GM18951 (cell line): ENCODE results near the gene ITLN2.
"Not testable (repeated sequence)": the region's sequence is repeated elsewhere in the genome, so short reads cannot be mapped to it uniquely, and the experiment has no call there.

Experiments
- POLR2A ChIP-seq: IDR thresholded peaks from 4 replicates; pipeline ENCODE4 v1.6.1; 2011; ENCODE audit warnings: mild to moderate bottlenecking; ENCODE audit not compliant: insufficient read length, insufficient read depth; ENCODE audit errors: extremely low read depth
- in situ Hi-C: fragments of 300-500 bp; cut with MboI; formaldehyde crosslinking; loops from one replicate; pipeline ENCODE4 v1.12.0; 2022; ENCODE audit warnings: low sequenced_read_pairs, mixed read lengths, inconsistent platforms; ENCODE audit not compliant: unreplicated experiment

ITLN2 gene

GRCh38 chr1:160905617-160905989 is 49.0 kb downstream of the ITLN2 start:
- TF ChIP-seq POLR2A, result no peak
- in situ Hi-C loops, result no loop called here

DNA sequence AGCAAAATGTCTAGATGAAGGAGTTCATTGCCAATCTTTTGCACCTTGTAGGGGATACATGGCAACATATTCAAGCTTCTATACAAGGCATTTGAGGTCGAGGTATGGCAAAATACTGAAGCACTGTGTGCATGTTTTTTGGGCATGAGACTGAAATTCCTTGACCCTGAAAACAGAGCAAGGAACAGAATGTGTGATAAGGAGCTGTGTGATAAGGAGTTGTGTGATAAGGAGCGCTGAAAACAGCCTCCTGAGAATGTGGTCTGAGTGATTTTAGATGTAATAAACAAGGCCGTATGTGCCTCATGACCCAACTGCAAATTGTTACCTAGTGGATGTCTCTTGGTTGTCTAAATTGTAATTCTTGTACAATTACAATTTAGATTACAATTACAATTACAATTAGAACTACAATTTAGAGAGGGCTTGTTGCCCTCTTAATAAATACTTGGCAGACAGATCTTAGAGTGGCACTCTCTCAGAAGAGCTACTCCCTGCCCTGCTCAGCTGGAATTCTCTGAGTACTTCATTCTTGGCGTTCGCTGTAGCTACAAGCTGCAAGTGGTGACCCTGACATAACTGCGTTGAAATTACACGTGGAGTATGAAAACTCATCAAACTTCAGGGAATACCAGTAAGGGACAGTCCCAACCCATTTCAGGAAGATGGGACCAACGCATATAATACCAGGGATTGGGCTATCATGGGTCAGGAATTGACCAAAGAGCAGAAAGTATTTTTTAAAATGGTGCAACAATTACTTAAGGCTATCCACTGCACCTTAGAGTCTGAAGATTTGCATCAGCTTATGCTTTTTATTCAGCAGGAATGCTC is 49.6 kb downstream of the ITLN2 start:
- in situ Hi-C loops, result no loop called here

GRCh38 chr1:160902251-160902650 is 52.4 kb downstream of the ITLN2 start:
- in situ Hi-C loops, result not testable (repeated sequence)

More for the DNA sequence above, 49.6 kb downstream of the ITLN2 start:
- no peak for TF ChIP-seq POLR2A

- in situ Hi-C loops, result no loop called here
- no peak for TF ChIP-seq POLR2A
Measured at GRCh38 chr1:160901768-160902167, 52.8 kb downstream of the ITLN2 start.

GRCh38 chr1:160900683-160901082 is 53.9 kb downstream of the ITLN2 start:
- in situ Hi-C loops, result not testable (repeated sequence)
